Activated naive CD8-positive, alpha-beta T cell treated with anti-CD3 and anti-CD28 coated beads for 36 hours (primary cell): ENCODE data around the gene HOXB4. TPM values are rescaled to one million over a fixed set of nuclear protein-coding genes. Genes with fewer than 3 reads are reported as not detected.
A peak's percentile ranks its signal among the peaks of the same experiment; 100 is the strongest.

Source experiments
- DNase-seq: peaks from one replicate; pipeline ENCODE4 v3.0.0; 2021
- H3K27ac Mint-ChIP-seq: one replicate; pipeline ENCODE4 v1.8.0; 2022; ENCODE audit warnings: mild to moderate bottlenecking, moderate library complexity, mixed read lengths
- H3K27me3 Mint-ChIP-seq: one replicate; pipeline ENCODE4 v1.8.0; 2022; ENCODE audit warnings: mild to moderate bottlenecking, mixed read lengths
- H3K36me3 Mint-ChIP-seq: one replicate; pipeline ENCODE4 v1.8.0; 2021; ENCODE audit warnings: mild to moderate bottlenecking, mixed read lengths
- H3K4me1 Mint-ChIP-seq: one replicate; pipeline ENCODE4 v1.8.0; 2021; ENCODE audit warnings: mixed read lengths
- H3K4me3 Mint-ChIP-seq: one replicate; pipeline ENCODE4 v1.8.0; 2022; ENCODE audit warnings: mild to moderate bottlenecking, moderate library complexity, mixed read lengths
- H3K9me3 Mint-ChIP-seq: one replicate; pipeline ENCODE4 v1.8.0; 2022; ENCODE audit warnings: mixed read lengths
- total RNA-seq, 2 experiments: library from RNA; stranded (reverse); gene quantifications; one replicate each; pipeline ENCODE4 v1.2.3, GENCODE V29; 2021

The HOXB4 gene
- total RNA-seq, 2 experiments from 2014 or later: 1.3 to 1.9 TPM

- Mint-ChIP-seq H3K9me3 (no peaks in the 10 kb centered on the region), H3K27me3 (peaks cover 97% of the 10 kb centered on the region), H3K27ac (no peak overlapping the region), H3K36me3 (no peaks in the 10 kb centered on the region), H3K4me3 (no peak overlapping the region), H3K4me1 (peaks cover 39% of the 10 kb centered on the region)
- DNase-seq: no peak
Observed at GRCh38 chr17:48617471-48618255, 39.5 kb upstream of the HOXB4 start.

GRCh38 chr17:48616717-48617470 lies 38.7 kb upstream of the HOXB4 start:
- H3K36me3 Mint-ChIP-seq: no peaks in the 10 kb centered on the region
- H3K27me3 Mint-ChIP-seq: peaks cover 98% of the 10 kb centered on the region
- H3K4me1 Mint-ChIP-seq: peaks cover 44% of the 10 kb centered on the region
- no peaks in the 10 kb centered on the region for H3K9me3 Mint-ChIP-seq
- no peak for DNase-seq
- no peak overlapping the region for H3K4me3 Mint-ChIP-seq
- H3K27ac Mint-ChIP-seq: no peak overlapping the region

GRCh38 chr17:48615963-48616716 lies 38.0 kb upstream of the HOXB4 start:
- H3K4me3 Mint-ChIP-seq: no peak overlapping the region

GRCh38 chr17:48615047-48615962 lies 37.2 kb upstream of the HOXB4 start, which contains the start of gene HOXB8:
TSS of gene HOXB8 (minus strand) at chr17:48615292. CDS start at chr17:48614704, 588 bp downstream.
- Mint-ChIP-seq H3K4me1 (peaks cover 55% of the 10 kb centered on the region), H3K27ac (no peak within 1 kb of the TSS)

More at GRCh38 chr17:48615963-48616716, 38.0 kb upstream of the HOXB4 start:
- Mint-ChIP-seq H3K27me3 (peaks cover 98% of the 10 kb centered on the region), H3K36me3 (no peaks in the 10 kb centered on the region), H3K4me1 (peaks cover 51% of the 10 kb centered on the region), H3K9me3 (no peaks in the 10 kb centered on the region), H3K27ac (no peak overlapping the region)
- DNase-seq: no peak

GRCh38 chr17:48613862-48614694 lies 35.9 kb upstream of the HOXB4 start:
- H3K27ac Mint-ChIP-seq: no peak overlapping the region
- DNase-seq: no peak
- H3K4me3 Mint-ChIP-seq: peak overlapping the region; percentile 40
- H3K27me3 Mint-ChIP-seq: peaks cover 92% of the 10 kb centered on the region
- no peaks in the 10 kb centered on the region for H3K9me3 Mint-ChIP-seq
- no peaks in the 10 kb centered on the region for H3K36me3 Mint-ChIP-seq
- H3K4me1 Mint-ChIP-seq: peaks cover 51% of the 10 kb centered on the region

More at GRCh38 chr17:48615047-48615962, 37.2 kb upstream of the HOXB4 start, which contains the start of gene HOXB8:
- DNase-seq: no peak
- H3K27me3 Mint-ChIP-seq: peaks cover 95% of the 10 kb centered on the region
- no peaks in the 10 kb centered on the region for H3K36me3 Mint-ChIP-seq
- no peaks in the 10 kb centered on the region for H3K9me3 Mint-ChIP-seq
- peak within 1 kb of the TSS; percentile 40 for H3K4me3 Mint-ChIP-seq

GRCh38 chr17:48612854-48613691 lies 34.9 kb upstream of the HOXB4 start:
- Mint-ChIP-seq H3K36me3 (no peaks in the 10 kb centered on the region), H3K4me1 (peaks cover 43% of the 10 kb centered on the region), H3K4me3 (peak overlapping the region; percentile 73), H3K27me3 (peaks cover 92% of the 10 kb centered on the region), H3K9me3 (no peaks in the 10 kb centered on the region), H3K27ac (no peak overlapping the region)
- DNase-seq: peak; percentile 55

- H3K36me3 Mint-ChIP-seq: no peaks in the 10 kb centered on the region
- peak overlapping the region; percentile 71 for H3K4me3 Mint-ChIP-seq
- H3K27ac Mint-ChIP-seq: no peak overlapping the region
- peaks cover 92% of the 10 kb centered on the region for H3K27me3 Mint-ChIP-seq
- peaks cover 43% of the 10 kb centered on the region for H3K4me1 Mint-ChIP-seq
- no peak for DNase-seq
- H3K9me3 Mint-ChIP-seq: no peaks in the 10 kb centered on the region
Observed at GRCh38 chr17:48612456-48612853, 34.3 kb upstream of the HOXB4 start.

GRCh38 chr17:48611681-48612455 lies 33.7 kb upstream of the HOXB4 start:
- H3K4me1 Mint-ChIP-seq: peaks cover 40% of the 10 kb centered on the region
- no peaks in the 10 kb centered on the region for H3K9me3 Mint-ChIP-seq
- no peak overlapping the region for H3K27ac Mint-ChIP-seq
- H3K36me3 Mint-ChIP-seq: no peaks in the 10 kb centered on the region
- H3K4me3 Mint-ChIP-seq: peak overlapping the region; percentile 89
- H3K27me3 Mint-ChIP-seq: peaks cover 92% of the 10 kb centered on the region
- DNase-seq: no peak

- Mint-ChIP-seq H3K27me3 (peaks cover 92% of the 10 kb centered on the region), H3K9me3 (no peaks in the 10 kb centered on the region), H3K27ac (peak overlapping the region; percentile 38), H3K4me1 (peaks cover 40% of the 10 kb centered on the region), H3K36me3 (no peaks in the 10 kb centered on the region), H3K4me3 (peak overlapping the region; percentile 89)
- DNase-seq: no peak
Observed at GRCh38 chr17:48611213-48611612, 33.1 kb upstream of the HOXB4 start.

- peak; percentile 70 for DNase-seq
- H3K9me3 Mint-ChIP-seq: no peaks in the 10 kb centered on the region
- peaks cover 36% of the 10 kb centered on the region for H3K4me1 Mint-ChIP-seq
- peak within 1 kb of the TSS; percentile 38 for H3K27ac Mint-ChIP-seq
- peak within 1 kb of the TSS; percentile 89 for H3K4me3 Mint-ChIP-seq
- peaks cover 91% of the 10 kb centered on the region for H3K27me3 Mint-ChIP-seq
- no peaks in the 10 kb centered on the region for H3K36me3 Mint-ChIP-seq
Observed at GRCh38 chr17:48610282-48611211, 32.4 kb upstream of the HOXB4 start, which contains the start of gene HOXB7. TSS of gene HOXB7 (minus strand) at chr17:48611017. CDS start at chr17:48610918, 99 bp downstream.

- Mint-ChIP-seq H3K4me3 (peak overlapping the region; percentile 89), H3K27ac (no peak overlapping the region), H3K27me3 (peaks cover 91% of the 10 kb centered on the region), H3K4me1 (peaks cover 31% of the 10 kb centered on the region), H3K36me3 (no peaks in the 10 kb centered on the region), H3K9me3 (no peaks in the 10 kb centered on the region)
- DNase-seq: no peak
Observed at GRCh38 chr17:48609759-48610281, 31.7 kb upstream of the HOXB4 start.
